NCI-H2081 (cell line): ENCODE results near the gene CHD9.
A peak's percentile ranks its signal among the peaks of the same experiment; 100 is the strongest.

Source experiments
- DNase-seq, 2 experiments: peaks; one replicate each; lab custom pipeline; 2025; lab: John Stamatoyannopoulos, UW

The CHD9 gene

GRCh38 chr16:53094013-53094630 lies 39.3 kb downstream of the CHD9 start:
- DNase-seq = peak; percentile 38 to 82

GRCh38 chr16:53097190-53097589 lies 42.4 kb downstream of the CHD9 start:
- DNase-seq = no peak

- peak; percentile 24 to 77 for DNase-seq
Measured at GRCh38 chr16:53098526-53099317, 43.9 kb downstream of the CHD9 start.

GRCh38 chr16:53099318-53100130 lies 44.7 kb downstream of the CHD9 start:
- peak; percentile 81 to 94 for DNase-seq

DNA sequence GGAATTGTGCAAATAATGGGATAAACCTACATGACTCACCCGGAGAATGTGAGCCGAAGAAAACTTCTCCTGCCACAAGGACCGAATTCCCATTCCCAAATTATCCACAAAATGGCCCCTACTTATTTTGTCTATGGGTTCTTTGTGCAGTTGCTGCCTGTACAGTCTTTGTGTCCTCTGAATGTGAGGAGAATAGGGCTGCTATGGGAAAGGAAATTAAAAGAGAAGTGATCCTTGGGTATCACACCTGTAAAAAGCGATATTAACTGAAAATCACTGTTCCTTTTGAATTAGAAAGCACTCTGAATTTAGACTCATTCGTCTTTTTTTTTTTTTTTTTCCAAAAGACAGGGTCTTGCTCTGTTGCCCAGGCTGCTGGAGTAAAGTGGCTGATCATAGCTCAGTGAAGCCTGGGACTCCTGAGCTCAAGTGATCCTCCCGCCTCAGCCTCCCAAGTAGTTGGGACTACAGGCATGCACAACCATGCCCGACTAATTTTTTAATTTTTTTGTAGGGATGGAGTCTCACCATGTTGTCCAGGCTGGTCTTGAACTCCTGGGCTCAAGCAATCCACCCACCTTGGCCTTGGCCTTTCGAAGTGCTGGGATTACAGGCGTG lies 45.4 kb downstream of the CHD9 start:
- no peak for DNase-seq

DNA sequence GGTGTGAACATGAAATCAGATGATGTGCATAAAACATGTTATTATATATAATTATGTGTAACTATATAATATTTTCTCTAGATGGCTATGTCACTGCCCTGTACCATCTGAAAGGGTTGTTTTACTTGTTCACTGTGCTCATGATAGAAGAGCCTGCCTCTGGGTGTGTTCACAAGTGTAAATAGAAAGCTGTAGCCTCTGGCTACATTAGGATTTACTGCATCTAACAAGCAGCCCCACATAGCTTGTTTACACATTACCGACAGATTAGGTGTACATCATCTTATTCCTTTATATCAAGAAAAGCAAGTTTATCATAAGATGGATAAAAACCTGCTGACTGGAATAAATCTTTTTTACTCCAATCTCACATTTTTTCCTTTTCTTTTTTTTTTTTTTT lies 46.1 kb downstream of the CHD9 start:
- peak in 1 of 2 experiments; percentile 37 for DNase-seq

DNA sequence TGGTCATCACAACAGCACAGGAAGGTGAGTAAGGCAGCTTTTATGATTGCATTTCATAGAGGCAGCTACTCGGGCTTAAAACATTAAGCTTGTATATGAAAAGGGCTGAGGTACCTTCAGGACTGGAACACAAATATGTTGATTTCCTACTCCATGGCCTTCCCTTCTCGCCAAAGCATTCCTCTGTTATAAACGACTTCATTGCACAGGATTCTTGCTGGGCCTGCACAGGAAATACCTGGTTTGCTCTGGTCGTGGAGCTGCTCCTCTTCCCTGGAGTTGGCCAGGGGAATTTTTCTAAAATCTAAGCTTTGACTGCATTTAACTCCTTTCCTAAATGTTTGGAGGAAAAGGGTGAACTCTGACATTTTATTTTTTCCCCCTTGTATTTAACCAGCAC lies 49.0 kb downstream of the CHD9 start:
- DNase-seq = no peak

GRCh38 chr16:53105565-53105964 lies 50.8 kb downstream of the CHD9 start:
- no peak for DNase-seq

DNA sequence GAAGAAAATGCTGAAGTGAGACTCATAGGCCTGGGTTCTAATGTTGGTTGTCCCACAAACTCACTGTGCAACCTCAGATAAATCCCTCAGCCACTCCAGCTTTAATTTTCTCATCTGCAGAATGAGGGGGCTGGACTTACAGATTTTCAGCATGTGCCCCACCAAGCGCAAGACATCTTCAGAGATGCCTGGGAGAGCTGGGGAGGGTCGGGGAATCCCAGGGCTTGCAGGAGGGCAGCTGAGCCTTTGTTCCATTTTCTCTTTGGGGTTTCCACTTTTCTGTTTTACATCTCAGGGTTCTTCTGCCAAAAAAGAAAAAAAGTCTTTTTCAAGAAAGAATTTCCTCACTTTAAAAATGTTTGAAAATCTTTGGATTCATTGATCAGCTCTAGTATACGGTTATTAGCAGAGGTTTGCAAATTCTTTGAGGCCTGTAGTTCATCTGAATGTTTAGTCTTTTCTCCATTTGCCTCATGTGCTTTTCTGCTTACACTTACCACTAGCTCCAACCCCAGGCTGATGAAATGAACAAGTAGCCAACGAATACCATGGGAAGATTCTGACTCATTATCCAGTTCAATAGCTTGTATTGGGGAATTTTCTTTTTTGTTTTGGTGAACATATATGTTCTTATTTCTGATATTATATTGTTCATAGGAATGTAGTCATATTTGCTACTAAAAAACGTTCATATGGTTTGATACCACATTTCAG lies 56.4 kb downstream of the CHD9 start:
- DNase-seq = no peak

GRCh38 chr16:53112015-53112414 lies 57.2 kb downstream of the CHD9 start:
- DNase-seq = no peak

DNA sequence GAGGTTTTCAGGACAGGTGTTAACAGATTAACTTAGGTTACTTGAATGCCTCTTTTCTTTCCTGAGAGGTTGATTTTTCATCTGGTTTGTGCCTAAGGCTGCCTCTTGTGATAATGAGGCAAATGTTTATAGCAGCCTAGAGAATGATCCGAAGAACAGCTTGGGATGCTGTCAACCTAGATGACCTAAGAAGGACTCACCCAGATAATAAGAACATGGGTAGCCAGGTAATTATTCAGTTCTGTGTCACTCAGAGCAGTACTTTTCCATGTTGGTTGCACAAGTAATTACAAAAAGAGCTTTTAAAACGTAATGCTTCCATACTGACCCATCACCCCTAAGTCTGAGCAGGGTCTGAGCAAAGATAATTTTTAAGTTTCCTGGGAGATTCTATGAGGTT lies 60.3 kb downstream of the CHD9 start:
- DNase-seq = no peak

- no peak for DNase-seq
Measured at GRCh38 chr16:53115773-53116172, 61.0 kb downstream of the CHD9 start.

DNA sequence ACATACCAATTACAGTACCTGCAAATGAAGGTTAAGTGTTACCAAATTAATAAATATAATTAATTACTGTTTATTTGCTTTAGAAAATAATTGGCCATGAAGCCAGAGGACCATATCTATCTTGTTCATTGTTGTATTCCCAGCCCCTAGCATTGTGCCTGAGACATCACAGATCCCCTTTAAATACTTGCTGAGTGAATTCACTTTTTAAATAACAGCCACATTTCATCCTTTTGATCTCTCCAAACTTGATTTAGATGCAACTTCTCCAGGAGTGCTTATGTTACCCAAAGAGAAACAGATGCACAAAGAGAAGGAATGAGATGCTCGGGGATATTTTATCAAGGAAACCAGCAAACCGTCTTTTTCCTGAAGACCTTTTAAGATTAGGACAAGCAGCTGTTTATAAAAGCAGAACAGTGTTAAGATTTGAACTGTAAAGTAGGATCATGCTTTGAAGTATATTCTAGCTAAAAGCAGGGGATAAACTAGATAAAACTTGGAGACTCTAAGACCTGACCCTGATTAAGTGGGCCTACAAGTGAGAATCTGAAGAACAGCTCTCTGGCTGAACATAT lies 66.3 kb downstream of the CHD9 start:
- no peak for DNase-seq

- DNase-seq = no peak
Measured at GRCh38 chr16:53121661-53122060, 66.9 kb downstream of the CHD9 start.

GRCh38 chr16:53123747-53124146 lies 69.0 kb downstream of the CHD9 start:
- DNase-seq = no peak

DNA sequence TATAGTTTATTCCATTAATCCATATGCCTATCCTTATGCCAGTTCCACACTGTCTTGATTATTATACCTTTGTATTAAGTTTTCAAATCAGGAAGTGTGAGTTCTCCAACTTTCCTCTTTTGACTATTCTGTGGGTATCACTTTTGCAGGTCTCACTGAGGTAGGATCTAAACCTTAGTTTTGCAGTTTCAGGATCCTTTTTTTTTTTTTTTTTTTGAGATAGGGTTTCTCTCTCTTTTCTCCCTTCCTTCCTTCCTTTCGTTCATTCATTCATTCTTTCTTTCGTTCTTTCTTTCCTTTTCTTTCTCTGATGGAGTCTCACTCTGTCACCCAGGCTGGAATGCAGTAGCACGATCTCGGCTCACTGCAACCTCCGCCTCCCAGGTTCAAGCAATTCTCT lies 71.6 kb downstream of the CHD9 start:
- DNase-seq = no peak

- DNase-seq = peak in 1 of 2 experiments; percentile 19
Measured at GRCh38 chr16:53129281-53130158, 74.7 kb downstream of the CHD9 start.

DNA sequence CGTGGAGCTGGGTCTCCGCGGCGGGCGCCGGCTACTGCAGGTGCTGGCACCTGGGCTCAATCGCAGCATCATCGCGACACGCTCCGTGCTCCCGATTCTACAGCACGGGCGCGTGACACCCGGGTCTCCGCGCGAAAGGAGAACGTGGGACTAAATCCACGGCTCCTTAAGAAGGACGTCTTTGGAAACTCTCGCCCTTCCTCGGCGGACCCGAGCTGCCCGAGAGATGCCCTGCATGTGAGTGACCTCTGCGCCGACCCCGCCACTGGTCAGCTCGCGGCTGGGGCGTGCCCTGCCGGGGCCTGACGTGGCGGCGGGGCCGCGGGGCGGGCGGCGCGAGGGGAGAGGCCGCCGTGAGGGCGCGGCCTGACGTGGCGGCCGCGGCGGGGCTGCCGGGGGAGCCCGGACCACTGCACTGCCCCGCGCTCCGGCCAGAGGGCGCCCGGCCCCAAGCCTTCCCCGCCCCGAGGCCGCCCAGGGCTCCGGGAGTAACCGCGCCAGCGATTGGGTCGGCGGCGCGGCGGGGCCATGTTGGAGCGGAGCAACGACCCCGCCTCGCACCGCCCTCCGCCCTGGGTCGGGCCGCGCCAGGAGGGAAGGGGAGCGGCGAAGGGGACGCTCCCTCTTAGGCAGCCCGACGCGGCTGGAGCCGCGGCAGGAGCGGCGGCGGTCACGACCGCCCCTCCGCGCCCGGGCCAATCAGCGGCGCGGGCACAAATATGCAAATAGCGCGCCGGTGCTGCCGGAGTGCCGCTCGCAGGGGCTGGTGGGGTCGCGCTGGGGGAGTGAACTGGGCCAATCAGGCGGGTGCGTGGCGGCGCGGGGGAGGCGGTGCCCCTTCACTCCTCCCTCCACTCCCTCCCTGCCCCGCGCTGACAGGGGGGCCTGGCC lies 75.6 kb downstream of the CHD9 start:
- peak; percentile 92 to 93 for DNase-seq

GRCh38 chr16:53131050-53131362 lies 76.2 kb downstream of the CHD9 start:
- no peak for DNase-seq
